Prostate gland (tissue), 2 donors: ENCODE results near the gene CHMP6.

Source experiments
- CTCF ChIP-seq, 4 experiments: fragments of 200-600 bp in 2 of 4; fragments of 450-650 bp in 2 of 4; sonication (generic) in 2 of 4; IDR thresholded peaks; 1 replicate in 3 of 4; 2 replicates in 1 of 4; pipeline ENCODE4 v1.5.1; 2016 to 2019; ENCODE audit warnings: antibody characterized with exemption in 4 of 4, mild to moderate bottlenecking in 2 of 4, moderate library complexity in 2 of 4
- POLR2A ChIP-seq: fragments of 450-650 bp; IDR thresholded peaks from one replicate; pipeline ENCODE4 v1.6.1; 2016; ENCODE audit warnings: antibody characterized with exemption, mild to moderate bottlenecking

DNA sequence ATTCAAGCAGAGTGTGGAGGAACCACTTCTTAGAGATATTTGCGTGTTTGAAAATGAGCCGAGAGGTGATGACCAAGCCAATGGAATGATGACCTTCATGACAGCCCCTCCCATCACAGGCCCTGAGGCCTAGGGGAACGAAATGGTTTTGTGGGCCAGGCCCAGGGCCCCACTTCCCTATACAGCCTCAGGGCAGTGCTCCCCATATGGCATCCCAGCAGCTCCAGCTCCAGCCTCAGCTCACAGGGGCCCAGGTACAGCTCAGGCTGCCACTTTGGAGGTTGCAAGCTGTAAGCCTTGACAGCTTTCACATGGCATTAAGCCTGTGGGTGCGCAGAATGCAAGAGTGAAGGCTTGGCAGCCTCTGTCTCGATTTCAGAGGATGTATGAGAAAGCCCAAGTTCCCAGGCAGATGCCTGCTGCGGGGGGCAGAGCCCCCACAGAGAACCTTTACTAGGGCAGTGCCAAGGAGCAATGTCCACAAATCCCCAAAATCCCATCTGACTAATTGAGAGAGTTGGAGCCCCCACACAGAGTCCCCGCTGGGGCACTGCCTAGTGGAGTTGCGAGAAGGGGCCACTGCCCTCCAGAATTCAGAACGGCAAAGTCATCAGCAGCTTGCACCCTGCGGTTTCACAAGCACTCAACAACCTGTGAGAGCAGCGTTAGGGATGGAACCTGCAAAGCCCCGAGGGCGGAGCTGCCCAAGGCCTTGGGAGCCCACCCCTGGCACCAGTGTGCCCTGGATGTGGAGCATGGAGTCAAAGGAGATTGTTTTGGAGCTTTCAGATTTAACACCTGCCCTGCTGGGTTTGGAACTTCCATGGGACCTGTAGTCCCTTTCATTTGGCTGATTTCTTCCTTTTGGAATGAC lies 21.2 kb downstream of the CHMP6 start:
- TF ChIP-seq CTCF (IDR thresholded peaks at IDR 0.05), result no peak
- TF ChIP-seq POLR2A, result no peak
